Activated CD4-positive, CD25-positive, alpha-beta regulatory T cell treated with anti-CD3 and anti-CD28 coated beads, Interleukin-2, amount 50 U/mL, for 16 hours (primary cell): ENCODE results near the gene MSI2.

ENCODE experiments used
- DNase-seq: peaks from one replicate; pipeline ENCODE4 v3.0.0-alpha.2; 2020; ENCODE audit warnings: low read depth, low spot score

MSI2 gene

GRCh38 chr17:57569853-57570252 lies 313.5 kb downstream of the MSI2 start:
- DNase-seq, result no peak

- DNase-seq, result no peak
Observed at GRCh38 chr17:57570724-57571344, 314.5 kb downstream of the MSI2 start.

- DNase-seq, result no peak
Observed at GRCh38 chr17:57572062-57572461, 315.7 kb downstream of the MSI2 start.

GRCh38 chr17:57572600-57572999 lies 316.3 kb downstream of the MSI2 start:
- no peak for DNase-seq

GRCh38 chr17:57574040-57574513 lies 317.8 kb downstream of the MSI2 start:
- DNase-seq, result no peak

- no peak for DNase-seq
Observed at GRCh38 chr17:57576744-57577143, 320.4 kb downstream of the MSI2 start.

- no peak for DNase-seq
Observed at GRCh38 chr17:57577751-57578607, 321.7 kb downstream of the MSI2 start.

- DNase-seq, result no peak
Observed at GRCh38 chr17:57578608-57579225, 322.4 kb downstream of the MSI2 start.

- no peak for DNase-seq
Observed at GRCh38 chr17:57579245-57579644, 322.9 kb downstream of the MSI2 start.

GRCh38 chr17:57580055-57580739 lies 323.9 kb downstream of the MSI2 start:
- no peak for DNase-seq

- no peak for DNase-seq
Observed at GRCh38 chr17:57582881-57583756, 326.8 kb downstream of the MSI2 start.

GRCh38 chr17:57584050-57584551 lies 327.8 kb downstream of the MSI2 start:
- DNase-seq, result no peak

GRCh38 chr17:57585341-57586195 lies 329.2 kb downstream of the MSI2 start:
- no peak for DNase-seq

GRCh38 chr17:57586196-57586740 lies 329.9 kb downstream of the MSI2 start:
- no peak for DNase-seq

GRCh38 chr17:57586742-57587141 lies 330.4 kb downstream of the MSI2 start:
- no peak for DNase-seq

- DNase-seq, result no peak
Observed at GRCh38 chr17:57587193-57587969, 331.1 kb downstream of the MSI2 start.

- no peak for DNase-seq
Observed at GRCh38 chr17:57588086-57588485, 331.8 kb downstream of the MSI2 start.

- no peak for DNase-seq
Observed at GRCh38 chr17:57589151-57590034, 333.1 kb downstream of the MSI2 start.
